Adrenal gland (tissue), 12 donors: Measurements from ENCODE around the gene CALHM4. TPM values are rescaled to one million over a fixed set of nuclear protein-coding genes. Genes with fewer than 3 reads are reported as not detected.

ENCODE experiments used
- DNase-seq, 7 donors: peaks; one replicate each; pipeline ENCODE4 v3.0.0-alpha.2; 2019 to 2020
- H3K27ac ChIP-seq, 5 donors: fragments of 200-600 bp; sonication (generic) in 4 of 5; 1 replicate in 3 of 5; 2 replicates in 2 of 5; pipeline versions ENCODE4 v1.5.1 to v1.8.0; 2016 to 2020; ENCODE audit warnings: mild to moderate bottlenecking in 1 of 5
- H3K27me3 ChIP-seq: fragments of 200-600 bp; 2 replicates; pipeline ENCODE4 v1.8.0; 2021
- H3K36me3 ChIP-seq, 2 donors: fragments of 200-600 bp; replicated peaks in 1 of 2; 1 replicate in 1 of 2; 2 replicates in 1 of 2; pipeline versions ENCODE4 v1.5.1 to v1.8.0; 2018 to 2022
- H3K4me1 ChIP-seq, 2 donors: fragments of 200-600 bp; replicated peaks in 1 of 2; 1 replicate in 1 of 2; 2 replicates in 1 of 2; pipeline versions ENCODE4 v1.5.1 to v1.8.0; 2018 to 2021
- H3K4me3 ChIP-seq, 4 donors: fragments of 200-600 bp; sonication (generic) in 3 of 4; one replicate each; pipeline ENCODE4 v1.5.1; 2016 to 2018
- H3K9me3 ChIP-seq, 3 donors: fragments of 200-600 bp; sonication (generic) in 1 of 3; replicated peaks in 1 of 3; 1 replicate in 2 of 3; 2 replicates in 1 of 3; pipeline versions ENCODE4 v1.5.1 to v1.8.0; 2016 to 2021
- CTCF ChIP-seq, 6 experiments: fragments of 450-650 bp in 4 of 6; fragments of 200-600 bp in 2 of 6; sonication (generic) in 1 of 6; IDR thresholded peaks; 1 replicate in 5 of 6; 2 replicates in 1 of 6; pipeline versions ENCODE4 v1.5.1 to v1.8.0; 2016 to 2021; ENCODE audit warnings: antibody characterized with exemption in 6 of 6, mild to moderate bottlenecking in 2 of 6, moderate library complexity in 1 of 6
- POLR2A ChIP-seq, 2 donors: fragments of 450-650 bp; IDR thresholded peaks; one replicate each; pipeline ENCODE4 v1.6.1; 2017; ENCODE audit warnings: antibody characterized with exemption in 2 of 2, mild to moderate bottlenecking in 2 of 2, moderate library complexity in 1 of 2
- WGBS, 4 donors: extraction: QIAGEN DNeasy Blood & Tissue Kit in 2 of 4; methylation state at CpG; one replicate each; pipeline versions ENCODE4 v1.1.5 to v1.1.7; 2013 to 2017; 5-methylcytosine and 5-hydroxymethylcytosine counted together
- intact Hi-C, 2 donors: fragments of 100-400 bp; cut with DNase I; formaldehyde crosslinking; loops; one replicate each; pipeline versions ENCODE4 v1.14.1 to v1.15.0; 2022 to 2023
- polyA plus RNA-seq, 3 donors: library from polyadenylated mRNA; stranded (reverse); fragments of 200-250 nt in 2 of 3; fragments of 350-450 nt in 1 of 3; fragmentation: Illumina TruSeq in 1 of 3; extraction: RNeasy Lipid Tissue Mini Kit (QIAGEN cat#74804) in 1 of 3; gene quantifications; one replicate each; pipeline ENCODE4 v1.2.3, GENCODE V29; 2013 to 2014
- total RNA-seq, 9 donors: library from RNA; depleted of rRNA in 4 of 9; stranded (reverse); fragments of >200 nt in 4 of 9; fragments of 120-200 nt in 1 of 9; fragmentation: NEBNext Ultra II Directional in 1 of 9; extraction: Animal tissue kit (Norgen Biotek cat#: 25700) in 1 of 9; gene quantifications; one replicate each; pipeline versions ENCODE4 v1.1.0 to v1.2.4, GENCODE V29; 2013 to 2023
- donor health status: healthy with polysubstance abuse.
- donor health status: Bipolar disorder and iron deficiency.
- donor health status: DM: yes; HTN: yes; CAD: no.
- donor health status: DM: no; HTN: no; CAD: no.
- donor health status: DM: no; HTN: no; CAD: no.
- donor health status: DM: yes; HTN: yes; CAD: no.

Gene CALHM4
- total and polyA plus RNA-seq, 12 donors, result 0.28 TPM; not detected in 11

GRCh38 chr6:116580198-116580597, 26.6 kb downstream of the CALHM4 start:
- Histone ChIP-seq H3K4me3 (no peak overlapping the region), H3K4me1 (peaks cover 0 to 12% of the 10 kb centered on the region in 2 donors), H3K9me3 (no peaks in the 10 kb centered on the region), H3K36me3 (peaks cover 0 to 12% of the 10 kb centered on the region in 2 donors), H3K27ac (no peak overlapping the region), H3K27me3 (no peaks in the 10 kb centered on the region)
- intact Hi-C loops, result no loop called here
- DNase-seq, result no peak
- whole genome bisulfite sequencing, 4 donors, result 88 to 95% (median 91%) methylated on average over 2 of the region's 2 CpGs
- no peak for TF ChIP-seq CTCF (IDR thresholded peaks at IDR 0.05)
- no peak for TF ChIP-seq POLR2A (IDR thresholded peaks at IDR 0.05)

- Histone ChIP-seq H3K9me3 (no peaks in the 10 kb centered on the region), H3K27ac (no peak overlapping the region), H3K36me3 (peaks cover 0 to 28% of the 10 kb centered on the region in 2 donors), H3K4me3 (no peak overlapping the region), H3K4me1 (no peaks in the 10 kb centered on the region), H3K27me3 (no peaks in the 10 kb centered on the region)
- intact Hi-C loops, result no loop called here
- TF ChIP-seq POLR2A (IDR thresholded peaks at IDR 0.05), result no peak
- no peak for TF ChIP-seq CTCF (IDR thresholded peaks at IDR 0.05)
- no peak for DNase-seq
Measured at GRCh38 chr6:116586276-116586675, 32.7 kb downstream of the CALHM4 start.

GRCh38 chr6:116586738-116587137, 33.2 kb downstream of the CALHM4 start:
- intact Hi-C loops, result no loop called here
- no peaks in the 10 kb centered on the region for H3K4me1 ChIP-seq

GRCh38 chr6:116595247-116595646, 41.7 kb downstream of the CALHM4 start:
- H3K36me3 ChIP-seq, result peaks cover 0 to 41% of the 10 kb centered on the region in 2 donors
- 87 to 92% (median 91%) methylated on average over 3 of the region's 3 CpGs for WGBS, 4 donors

More at GRCh38 chr6:116586738-116587137, 33.2 kb downstream of the CALHM4 start:
- no peaks in the 10 kb centered on the region for H3K27me3 ChIP-seq
- TF ChIP-seq POLR2A (IDR thresholded peaks at IDR 0.05), result no peak
- no peak for TF ChIP-seq CTCF (IDR thresholded peaks at IDR 0.05)
- DNase-seq, result no peak
- no peaks in the 10 kb centered on the region for H3K9me3 ChIP-seq
- H3K4me3 ChIP-seq, result no peak overlapping the region
- WGBS, 4 donors, result 96 to 98% (median 96%) methylated on average over 2 of the region's 2 CpGs
- H3K36me3 ChIP-seq, result peaks cover 0 to 31% of the 10 kb centered on the region in 2 donors
- H3K27ac ChIP-seq, result no peak overlapping the region

More at GRCh38 chr6:116595247-116595646, 41.7 kb downstream of the CALHM4 start:
- no peak for DNase-seq
- Histone ChIP-seq H3K4me3 (no peak overlapping the region), H3K4me1 (no peaks in the 10 kb centered on the region), H3K27ac (no peak overlapping the region), H3K9me3 (no peaks in the 10 kb centered on the region), H3K27me3 (no peaks in the 10 kb centered on the region)
- no peak for TF ChIP-seq POLR2A (IDR thresholded peaks at IDR 0.05)
- no peak for TF ChIP-seq CTCF (IDR thresholded peaks at IDR 0.05)
- intact Hi-C loops, result no loop called here
